Activated T-cell treated with anti-CD3 and anti-CD28 coated beads, Interleukin-2, amount 50 U/mL, for 1 hour (primary cell): ENCODE data around the gene KRTDAP.

Source experiments
- DNase-seq: peaks from one replicate; pipeline ENCODE4 v3.0.0-alpha.2; 2020

Gene KRTDAP

DNA sequence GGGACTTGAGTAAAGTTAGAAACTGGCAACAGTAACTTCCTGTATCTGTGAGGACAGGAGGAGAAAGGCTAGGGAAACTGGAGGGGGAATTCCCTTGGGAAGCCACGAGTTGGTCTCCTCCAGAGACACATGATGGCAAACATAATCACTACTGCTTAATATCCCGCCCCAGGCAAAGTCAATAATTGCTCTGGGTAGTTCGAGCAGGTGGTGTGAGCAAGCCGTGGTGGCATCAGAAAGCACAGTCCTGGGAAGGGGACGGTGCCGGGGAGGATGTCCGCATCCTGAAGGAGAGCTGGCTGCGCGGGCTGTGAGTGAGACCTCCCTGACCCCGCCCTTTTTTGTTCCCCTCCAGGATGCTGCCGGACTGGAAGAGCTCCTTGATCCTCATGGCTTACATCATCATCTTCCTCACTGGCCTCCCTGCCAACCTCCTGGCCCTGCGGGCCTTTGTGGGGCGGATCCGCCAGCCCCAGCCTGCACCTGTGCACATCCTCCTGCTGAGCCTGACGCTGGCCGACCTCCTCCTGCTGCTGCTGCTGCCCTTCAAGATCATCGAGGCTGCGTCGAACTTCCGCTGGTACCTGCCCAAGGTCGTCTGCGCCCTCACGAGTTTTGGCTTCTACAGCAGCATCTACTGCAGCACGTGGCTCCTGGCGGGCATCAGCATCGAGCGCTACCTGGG is 40.8 kb downstream of the KRTDAP start:
- DNase-seq: no peak

DNA sequence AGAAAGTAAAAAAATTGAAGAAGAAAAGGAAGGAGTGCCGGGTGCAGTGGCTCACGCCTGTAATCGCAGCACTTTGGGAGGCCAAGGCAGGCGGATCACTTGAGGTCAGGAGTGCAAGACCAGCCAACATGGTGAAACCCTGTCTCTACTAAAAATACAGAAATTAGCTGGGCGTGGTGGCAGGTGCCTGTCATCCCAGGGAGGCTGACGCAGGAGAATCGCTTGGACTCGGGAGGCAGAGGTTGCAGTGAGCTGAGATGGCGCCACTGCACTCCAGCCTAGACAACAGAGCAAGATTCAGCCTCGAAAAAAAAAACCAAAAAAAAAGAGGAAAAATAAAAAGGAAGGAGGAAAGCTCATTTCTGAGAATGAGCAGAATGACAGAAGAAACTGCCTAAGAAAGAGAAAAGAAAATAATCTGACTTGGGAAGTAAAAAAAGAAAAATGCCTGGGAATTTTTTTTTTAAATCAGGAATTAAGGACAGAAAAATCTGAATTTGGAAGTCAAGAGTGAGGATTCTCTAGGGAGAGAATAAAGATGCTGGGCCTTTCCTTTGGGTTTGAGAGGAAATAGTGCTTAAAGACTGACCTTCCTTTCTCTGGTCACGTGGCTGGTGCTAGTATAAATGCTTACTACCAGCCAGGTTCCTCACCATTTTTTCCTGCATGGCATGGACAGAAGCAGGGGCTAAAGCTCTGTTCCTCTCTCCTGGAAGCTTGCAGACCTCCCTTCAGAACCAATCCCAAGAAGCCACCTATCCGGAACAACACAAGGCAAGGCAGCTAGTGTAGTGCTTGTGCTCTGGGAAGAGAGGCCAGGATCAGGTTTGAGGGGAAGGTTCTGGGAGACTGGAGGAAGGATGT is 42.4 kb downstream of the KRTDAP start, which contains the start of gene FFAR2:
TSS of gene FFAR2 (plus strand) at position 652 of the 864 bp plus-strand sequence. CDS start 1,458 bp downstream, outside the sequence.
- no peak for DNase-seq

DNA sequence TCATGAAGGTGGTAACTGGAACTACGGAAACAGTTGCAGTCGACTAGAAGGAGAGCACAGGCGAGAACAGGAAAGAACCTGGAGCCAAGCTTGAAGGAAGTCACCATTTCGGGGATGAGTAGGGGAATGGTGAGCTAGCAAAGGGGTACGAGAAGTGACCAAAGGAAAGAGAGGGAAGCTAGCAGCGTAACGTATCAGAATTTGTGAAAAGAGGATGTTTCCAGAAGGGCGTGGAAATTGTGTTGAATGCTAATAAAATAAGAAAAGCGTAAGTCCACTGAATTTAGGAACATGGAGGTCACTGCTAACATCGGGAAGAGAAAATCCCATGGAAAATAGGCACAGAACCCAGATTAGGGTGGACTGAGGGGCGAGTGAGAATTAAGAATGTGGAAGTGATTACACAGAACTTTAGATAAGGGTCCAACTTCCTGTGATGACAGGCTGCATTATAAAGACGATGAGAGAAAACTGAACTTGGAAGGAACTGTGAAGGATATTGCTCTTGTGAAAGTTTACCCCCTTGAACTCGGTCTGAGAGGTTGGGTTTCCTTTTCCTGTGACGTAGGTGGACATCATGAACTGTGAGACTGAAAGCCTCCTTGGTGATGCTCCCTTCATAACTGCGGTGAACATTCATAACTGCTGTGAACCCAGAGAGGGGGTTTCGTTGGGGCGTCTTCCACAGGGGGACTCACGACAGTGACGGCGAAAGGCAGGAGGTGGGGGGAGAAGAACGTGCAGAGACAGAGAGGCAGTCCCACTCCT is 44.3 kb downstream of the KRTDAP start:
- no peak for DNase-seq

DNA sequence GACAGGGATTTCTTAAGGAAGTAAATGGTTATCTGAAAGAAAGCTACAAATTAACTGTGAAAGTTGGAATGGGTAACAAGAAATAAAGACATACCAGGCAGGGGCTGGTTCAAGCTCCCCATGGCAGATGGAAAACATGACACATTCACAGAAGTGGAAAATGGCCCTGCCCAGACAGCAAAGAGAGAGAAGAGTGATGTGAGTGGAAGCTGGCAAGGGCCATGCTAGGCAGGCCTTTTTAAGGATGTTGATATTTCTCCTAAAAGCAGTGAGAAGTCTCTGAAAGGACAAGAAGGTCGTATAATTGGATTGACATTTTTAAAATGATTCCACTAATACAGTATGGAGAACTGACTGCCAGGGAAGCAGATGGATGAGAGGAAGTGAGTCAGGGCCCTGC is 45.5 kb downstream of the KRTDAP start:
- DNase-seq: no peak

DNA sequence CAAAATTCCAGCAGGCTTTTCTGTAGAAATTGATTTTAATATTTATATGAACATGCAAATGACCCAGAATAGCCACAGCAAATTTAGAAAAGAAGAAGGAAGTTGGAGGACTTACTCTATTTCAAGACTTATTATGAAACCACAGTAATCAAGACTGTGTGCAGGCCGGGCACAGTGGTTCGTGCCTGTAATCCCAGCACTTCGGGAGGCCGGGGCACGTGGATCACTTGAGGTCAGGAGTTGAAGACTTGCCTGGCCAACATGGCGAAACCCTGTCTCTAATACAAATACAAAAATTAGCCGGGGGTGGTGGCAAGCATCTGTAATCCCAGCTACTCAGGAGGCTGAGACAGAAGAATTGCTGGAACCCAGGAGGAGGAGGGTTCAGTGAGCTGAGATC is 48.2 kb downstream of the KRTDAP start:
- DNase-seq: no peak

DNA sequence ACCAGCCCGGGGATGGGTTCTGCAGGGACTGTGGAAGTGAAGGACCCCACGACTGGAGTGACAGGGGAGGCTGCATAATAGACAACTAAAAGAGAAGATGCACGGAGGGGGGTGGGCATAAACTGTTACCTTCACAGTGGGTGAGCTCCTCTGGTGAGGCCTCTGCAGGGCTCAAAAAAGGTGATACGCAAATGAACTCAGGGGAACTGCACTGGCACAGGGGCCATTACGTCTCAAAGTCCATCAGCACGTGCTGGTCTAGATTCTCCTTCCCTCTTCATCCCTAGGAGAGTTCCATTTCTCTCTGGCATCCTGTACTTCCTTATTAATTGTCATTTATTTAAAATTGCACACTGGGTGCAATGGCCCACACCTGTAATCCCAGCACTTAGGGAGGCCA is 50.3 kb downstream of the KRTDAP start:
- DNase-seq: no peak

DNA sequence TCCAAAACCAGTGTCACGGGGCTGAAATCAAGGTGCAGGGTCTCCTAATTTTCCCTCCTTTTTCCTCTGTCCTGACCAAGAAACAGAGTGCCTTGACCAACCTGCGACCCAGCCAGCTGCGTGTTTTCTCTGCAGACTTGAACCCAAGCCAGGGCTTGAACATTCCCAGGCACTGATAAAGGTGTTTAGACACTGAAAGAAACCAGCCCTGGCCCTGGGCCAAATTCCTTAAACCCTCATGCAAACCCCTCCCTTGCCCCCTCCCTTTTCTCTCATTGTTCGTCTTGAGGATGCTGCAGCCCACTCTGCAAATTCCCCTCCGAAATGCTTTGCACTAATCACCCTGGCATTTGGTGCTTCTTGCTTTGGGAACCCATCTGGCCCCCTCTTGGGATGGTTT is 51.7 kb downstream of the KRTDAP start:
- no peak for DNase-seq

DNA sequence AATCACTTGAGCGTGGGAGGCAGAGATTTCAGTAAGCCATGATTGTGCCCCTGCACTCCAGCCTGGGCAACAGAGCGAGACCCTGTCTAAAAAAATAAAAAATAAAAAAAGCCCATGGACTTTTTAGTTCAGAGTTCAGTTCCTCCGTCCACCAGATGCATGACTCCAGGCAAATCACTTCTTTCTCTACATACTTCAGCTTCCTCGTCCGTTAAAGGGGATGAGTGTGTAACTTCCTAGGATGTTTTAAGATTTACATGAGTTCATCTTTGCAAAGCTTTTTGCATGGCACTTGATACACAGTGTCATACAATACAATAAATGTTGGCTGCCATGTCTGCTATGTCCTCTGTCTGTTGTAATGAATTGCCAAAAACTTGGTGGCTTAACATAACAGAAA is 52.2 kb downstream of the KRTDAP start:
- DNase-seq: no peak

DNA sequence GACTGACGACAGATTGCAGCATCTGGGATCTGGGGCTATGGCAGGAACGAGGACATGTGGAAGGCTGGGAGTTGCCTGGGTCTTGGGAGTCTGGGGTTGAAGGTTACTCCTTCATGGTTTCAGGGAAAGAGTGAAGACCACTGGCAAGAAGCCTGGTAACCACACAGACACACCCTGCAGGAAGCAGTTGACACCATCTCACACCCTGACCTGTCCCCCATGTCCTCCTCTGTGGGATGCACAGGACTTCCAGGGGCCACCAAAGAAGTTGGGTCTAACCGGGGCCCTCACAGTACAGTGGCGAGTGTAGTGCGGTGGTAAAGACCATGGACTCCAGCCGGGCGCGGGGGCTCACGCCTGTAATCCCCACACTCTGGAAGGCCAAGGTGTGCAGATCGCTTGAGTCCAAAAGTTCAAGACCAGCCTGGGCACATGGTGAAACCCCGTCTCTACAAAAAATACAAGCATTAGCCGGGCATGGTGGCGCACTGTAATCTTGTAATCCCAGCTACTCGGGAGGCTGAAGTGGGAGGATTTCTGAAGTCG is 52.8 kb downstream of the KRTDAP start:
- no peak for DNase-seq
